ENCODE measurements around the gene CES2. TPM values are rescaled to one million over a fixed set of nuclear protein-coding genes. Genes with fewer than 3 reads are reported as not detected.
A peak's percentile ranks its signal among the peaks of the same experiment; 100 is the strongest.
"Not testable (repeated sequence)": the region's sequence is repeated elsewhere in the genome, so short reads cannot be mapped to it uniquely, and the experiment has no call there.

The CES2 gene
- total RNA-seq, 1 donor = 23.8 TPM

- Histone ChIP-seq H3K4me1 (ENCODE audit: insufficient read depth, low read length) (peaks cover 16% of the 10 kb centered on the region), H3K9me3 (ENCODE audit: low read depth, low read length) (no peaks in the 10 kb centered on the region), H3K4me3 (ENCODE audit: low read length) (peak overlapping the region; percentile 37), H3K27me3 (ENCODE audit: insufficient read depth, low read length) (peaks cover 38% of the 10 kb centered on the region)
These were observed 12.2 kb downstream of the CES2 start for GRCh38 chr16:66947302-66948065.

DNA sequence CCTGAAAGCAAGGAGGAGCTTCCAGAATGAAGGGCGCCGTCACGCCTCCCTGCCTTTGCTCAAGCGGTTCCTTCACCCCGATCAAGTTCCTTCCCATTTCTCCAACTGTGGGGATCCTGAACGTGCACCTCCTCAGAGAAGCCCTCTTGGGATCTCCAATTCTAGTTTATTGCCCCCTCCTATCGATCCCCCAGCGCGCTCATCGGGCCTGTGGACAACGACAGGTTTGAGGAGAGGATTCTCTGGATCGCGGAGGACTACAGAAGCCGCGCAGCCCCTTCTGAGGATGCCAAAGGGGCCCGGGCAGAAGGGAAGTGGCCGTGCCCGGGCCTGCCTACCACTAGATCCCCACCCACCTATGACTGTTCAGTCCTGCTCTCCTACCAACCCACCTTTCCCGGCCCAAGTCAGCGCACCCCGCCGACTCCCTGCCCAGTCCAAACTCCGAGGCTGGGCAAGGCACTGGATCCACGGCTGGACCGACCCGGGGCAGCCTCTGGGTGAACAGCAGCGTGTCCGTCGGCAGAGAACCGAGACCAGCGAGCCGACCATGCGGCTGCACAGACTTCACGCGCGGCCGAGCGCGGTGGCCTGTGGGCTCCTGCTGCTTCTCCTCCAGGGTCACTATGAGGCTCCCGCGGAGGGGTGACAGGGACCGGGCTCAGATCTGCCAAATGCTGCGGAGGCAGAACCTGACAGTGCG lies 13.0 kb downstream of the CES2 start:
- H3K27me3 ChIP-seq (ENCODE audit: insufficient read depth, low read length) = peaks cover 40% of the 10 kb centered on the region

GRCh38 chr16:66948837-66949225 lies 13.5 kb downstream of the CES2 start:
- Histone ChIP-seq H3K27me3 (ENCODE audit: insufficient read depth, low read length) (peaks cover 44% of the 10 kb centered on the region), H3K4me3 (ENCODE audit: low read length) (no peak overlapping the region), H3K4me1 (ENCODE audit: insufficient read depth, low read length) (peaks cover 16% of the 10 kb centered on the region), H3K9me3 (ENCODE audit: low read depth, low read length) (no peaks in the 10 kb centered on the region)

More for the DNA sequence above, 13.0 kb downstream of the CES2 start:
- no peaks in the 10 kb centered on the region for H3K9me3 ChIP-seq (ENCODE audit: low read depth, low read length)
- H3K4me1 ChIP-seq (ENCODE audit: insufficient read depth, low read length) = peaks cover 16% of the 10 kb centered on the region
- H3K4me3 ChIP-seq (ENCODE audit: low read length) = peak overlapping the region; percentile 37

DNA sequence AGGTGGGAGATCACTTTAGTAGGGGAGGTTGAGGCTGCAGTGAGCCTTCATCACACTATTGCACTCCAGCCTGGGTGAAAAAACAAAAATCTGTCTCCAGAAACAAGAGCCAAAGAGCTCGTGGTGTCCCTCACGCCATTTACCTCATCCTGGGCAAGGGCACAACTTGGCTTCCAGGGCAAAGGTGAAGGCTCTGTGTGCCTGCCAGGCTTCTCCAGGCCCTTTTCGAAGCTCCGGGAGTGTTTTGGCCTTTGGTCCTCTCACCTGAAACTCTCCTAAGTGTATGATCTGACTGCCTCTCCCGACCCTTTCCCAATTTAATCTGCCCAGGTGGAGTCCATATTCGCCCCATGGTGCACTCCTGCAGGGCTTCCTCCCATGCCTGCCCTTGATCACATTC lies 14.2 kb downstream of the CES2 start:
- Histone ChIP-seq H3K4me1 (ENCODE audit: insufficient read depth, low read length) (peaks cover 16% of the 10 kb centered on the region), H3K27me3 (ENCODE audit: insufficient read depth, low read length) (peaks cover 44% of the 10 kb centered on the region), H3K4me3 (ENCODE audit: low read length) (no peak overlapping the region)

GRCh38 chr16:66950437-66950836 lies 15.1 kb downstream of the CES2 start:
- Histone ChIP-seq H3K9me3 (ENCODE audit: low read depth, low read length) (no peaks in the 10 kb centered on the region), H3K4me1 (ENCODE audit: insufficient read depth, low read length) (peaks cover 16% of the 10 kb centered on the region), H3K27me3 (ENCODE audit: insufficient read depth, low read length) (peaks cover 44% of the 10 kb centered on the region), H3K4me3 (ENCODE audit: low read length) (no peak overlapping the region)

More for the DNA sequence above, 14.2 kb downstream of the CES2 start:
- no peaks in the 10 kb centered on the region for H3K9me3 ChIP-seq (ENCODE audit: low read depth, low read length)

GRCh38 chr16:66950971-66951790 lies 15.9 kb downstream of the CES2 start:
- H3K4me3 ChIP-seq (ENCODE audit: low read length) = no peak overlapping the region
- H3K4me1 ChIP-seq (ENCODE audit: insufficient read depth, low read length) = peaks cover 16% of the 10 kb centered on the region
- H3K9me3 ChIP-seq (ENCODE audit: low read depth, low read length) = no peaks in the 10 kb centered on the region
- peaks cover 44% of the 10 kb centered on the region for H3K27me3 ChIP-seq (ENCODE audit: insufficient read depth, low read length)

DNA sequence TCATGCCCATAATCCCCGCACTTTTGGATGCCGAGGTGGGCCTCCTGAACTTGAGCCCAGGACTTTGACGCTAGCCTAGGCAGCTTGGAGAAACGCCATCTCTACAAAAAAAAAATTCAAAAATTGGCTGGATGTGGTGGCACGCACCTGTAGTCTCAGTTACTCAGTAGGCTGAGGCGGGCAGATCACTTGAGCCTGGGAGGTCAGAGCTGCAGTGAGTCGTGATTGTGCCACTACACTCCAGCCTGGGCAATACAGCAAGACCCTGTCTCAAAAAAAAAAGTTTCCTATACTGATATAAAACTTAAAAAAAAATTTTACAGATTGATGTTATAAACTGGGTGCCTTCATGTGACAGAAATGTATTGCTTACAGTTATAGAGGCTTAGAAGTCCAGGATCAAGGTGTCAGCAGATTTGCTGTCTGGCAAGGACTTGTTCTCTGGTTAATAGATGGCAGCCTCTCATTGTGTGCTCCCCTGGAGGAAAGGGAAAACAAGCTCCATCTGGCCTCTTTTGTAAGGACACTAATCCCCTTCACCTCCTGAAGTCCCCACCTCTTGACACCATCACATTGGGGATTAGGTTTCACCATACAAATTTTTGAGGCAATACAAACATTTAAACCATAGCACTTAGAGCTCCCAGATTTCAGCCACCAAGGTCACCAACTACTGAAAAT lies 17.3 kb downstream of the CES2 start:
- Histone ChIP-seq H3K4me3 (ENCODE audit: low read length) (no peak overlapping the region), H3K4me1 (ENCODE audit: insufficient read depth, low read length) (peaks cover 16% of the 10 kb centered on the region), H3K9me3 (ENCODE audit: low read depth, low read length) (no peaks in the 10 kb centered on the region), H3K27me3 (ENCODE audit: insufficient read depth, low read length) (peaks cover 44% of the 10 kb centered on the region)

DNA sequence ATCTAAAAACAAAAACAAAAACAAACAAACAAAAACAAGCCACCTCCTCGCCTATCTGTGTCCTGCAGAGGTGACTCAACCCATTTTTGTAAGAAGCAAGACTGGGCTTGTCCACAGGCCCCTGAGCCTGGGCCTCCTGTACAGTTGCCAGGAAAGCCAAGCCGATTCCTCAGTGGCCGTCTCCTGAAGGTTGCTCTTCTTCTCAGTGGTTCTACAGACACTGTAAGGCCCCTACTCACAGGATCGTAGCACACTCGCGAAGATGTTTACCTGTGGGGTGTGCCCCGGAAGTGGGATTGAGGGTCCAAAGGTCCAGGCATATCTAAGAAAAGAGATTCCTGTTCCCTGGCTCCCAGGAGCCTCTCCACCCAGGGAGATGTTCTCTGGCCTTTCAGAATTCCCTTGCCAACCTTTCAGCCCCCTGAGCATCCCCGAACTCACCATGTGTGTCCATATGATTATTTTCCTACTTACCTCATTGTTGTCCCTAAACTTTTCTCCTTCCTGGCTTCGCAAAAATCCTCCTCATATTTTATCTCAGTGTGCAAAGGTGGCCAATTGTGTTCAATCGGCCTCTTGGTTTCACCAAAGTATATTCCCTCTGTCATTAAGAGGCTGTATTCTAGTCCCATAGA lies 18.3 kb downstream of the CES2 start:
- no peak overlapping the region for H3K4me3 ChIP-seq (ENCODE audit: low read length)
- peaks cover 10% of the 10 kb centered on the region for H3K4me1 ChIP-seq (ENCODE audit: insufficient read depth, low read length)
- H3K27me3 ChIP-seq (ENCODE audit: insufficient read depth, low read length) = peaks cover 39% of the 10 kb centered on the region
- no peaks in the 10 kb centered on the region for H3K9me3 ChIP-seq (ENCODE audit: low read depth, low read length)

DNA sequence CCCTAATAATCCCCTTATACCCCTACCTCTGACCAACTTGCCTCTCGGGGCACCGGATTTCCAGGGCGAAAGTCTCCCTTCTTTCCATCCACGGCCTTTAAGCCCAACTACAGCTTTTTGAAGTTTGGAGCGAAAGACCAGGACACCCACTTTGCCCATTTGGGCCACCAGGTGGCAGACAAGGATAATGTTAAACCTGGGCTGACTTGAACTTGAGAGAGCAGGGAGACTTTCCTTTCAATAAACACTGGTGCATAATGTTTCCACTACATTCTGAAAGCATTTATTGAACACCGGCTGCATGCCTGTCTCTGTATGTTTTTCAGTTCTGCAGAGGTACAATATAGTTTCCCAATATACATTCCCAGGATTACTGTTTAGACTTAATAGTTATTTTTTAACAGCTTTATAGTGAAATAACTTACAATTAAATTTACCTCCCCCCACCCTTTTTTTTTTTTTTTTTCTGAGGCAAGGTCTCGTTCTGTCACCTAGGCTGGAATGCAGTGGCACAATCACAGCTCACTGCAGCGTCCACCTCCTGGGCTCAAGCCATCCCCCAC lies 18.9 kb downstream of the CES2 start:
- peaks cover 12% of the 10 kb centered on the region for H3K4me1 ChIP-seq (ENCODE audit: insufficient read depth, low read length)
- peaks cover 33% of the 10 kb centered on the region for H3K27me3 ChIP-seq (ENCODE audit: insufficient read depth, low read length)
- no peak overlapping the region for H3K4me3 ChIP-seq (ENCODE audit: low read length)
- H3K9me3 ChIP-seq (ENCODE audit: low read depth, low read length) = no peaks in the 10 kb centered on the region

DNA sequence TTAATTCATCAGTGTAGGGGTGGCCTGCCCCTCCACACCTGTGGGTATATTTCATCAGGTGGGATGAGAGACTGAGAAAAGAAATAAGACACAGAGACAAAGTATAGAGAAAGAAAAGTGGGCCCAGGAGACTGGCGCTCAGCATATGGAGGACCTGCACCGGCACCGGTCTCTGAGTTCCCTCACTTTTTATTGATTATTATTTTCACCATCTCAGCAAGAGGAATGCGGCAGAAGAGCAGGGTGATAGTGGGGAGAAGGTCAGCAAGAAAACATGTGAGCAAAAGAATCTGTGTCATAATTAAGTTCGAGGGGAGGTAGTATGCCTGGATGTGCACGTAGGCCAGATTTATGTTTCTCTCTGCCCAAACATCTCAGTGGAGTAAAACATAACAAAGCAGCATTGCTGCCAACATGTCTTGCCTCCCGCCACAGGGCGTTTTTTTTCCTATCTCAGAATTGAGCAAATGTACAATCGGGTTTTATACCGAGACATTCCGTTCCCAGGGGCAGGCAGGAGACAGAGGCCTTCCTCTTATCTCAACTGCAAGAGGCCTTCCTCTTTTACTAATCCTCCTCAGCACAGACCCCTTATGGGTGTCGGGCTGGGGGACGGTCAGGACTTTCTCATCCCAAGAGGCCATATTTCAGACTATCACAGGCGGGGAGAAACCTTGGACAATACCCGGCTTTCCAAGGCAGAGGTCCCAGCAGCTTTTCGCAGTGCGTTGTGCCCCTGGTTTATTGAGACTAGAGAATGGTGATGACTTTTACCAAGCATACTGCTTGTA lies 20.2 kb downstream of the CES2 start:
- peaks cover 24% of the 10 kb centered on the region for H3K4me1 ChIP-seq (ENCODE audit: insufficient read depth, low read length)
- not testable (repeated sequence) for H3K9me3 ChIP-seq (ENCODE audit: low read depth, low read length); H3K4me3 ChIP-seq (ENCODE audit: low read length)
- peaks cover 20% of the 10 kb centered on the region for H3K27me3 ChIP-seq (ENCODE audit: insufficient read depth, low read length)

DNA sequence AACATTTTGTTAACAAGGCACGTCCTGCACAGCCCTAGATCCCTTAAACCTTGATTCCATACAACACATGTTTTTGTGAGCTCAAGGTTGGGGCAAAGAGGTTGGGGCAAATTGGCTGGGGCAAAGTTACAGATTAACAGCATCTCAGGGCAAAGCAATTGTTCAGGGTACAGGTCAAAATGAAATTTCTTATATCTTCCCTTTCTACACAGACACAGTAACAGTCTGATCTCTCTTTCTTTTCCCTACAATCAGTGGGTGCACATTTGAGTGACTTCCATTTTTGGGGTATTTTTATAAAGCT lies 20.8 kb downstream of the CES2 start:
- H3K9me3 ChIP-seq (ENCODE audit: low read depth, low read length); H3K4me3 ChIP-seq (ENCODE audit: low read length): not testable (repeated sequence)
- peaks cover 30% of the 10 kb centered on the region for H3K4me1 ChIP-seq (ENCODE audit: insufficient read depth, low read length)
- H3K27me3 ChIP-seq (ENCODE audit: insufficient read depth, low read length) = peaks cover 14% of the 10 kb centered on the region

DNA sequence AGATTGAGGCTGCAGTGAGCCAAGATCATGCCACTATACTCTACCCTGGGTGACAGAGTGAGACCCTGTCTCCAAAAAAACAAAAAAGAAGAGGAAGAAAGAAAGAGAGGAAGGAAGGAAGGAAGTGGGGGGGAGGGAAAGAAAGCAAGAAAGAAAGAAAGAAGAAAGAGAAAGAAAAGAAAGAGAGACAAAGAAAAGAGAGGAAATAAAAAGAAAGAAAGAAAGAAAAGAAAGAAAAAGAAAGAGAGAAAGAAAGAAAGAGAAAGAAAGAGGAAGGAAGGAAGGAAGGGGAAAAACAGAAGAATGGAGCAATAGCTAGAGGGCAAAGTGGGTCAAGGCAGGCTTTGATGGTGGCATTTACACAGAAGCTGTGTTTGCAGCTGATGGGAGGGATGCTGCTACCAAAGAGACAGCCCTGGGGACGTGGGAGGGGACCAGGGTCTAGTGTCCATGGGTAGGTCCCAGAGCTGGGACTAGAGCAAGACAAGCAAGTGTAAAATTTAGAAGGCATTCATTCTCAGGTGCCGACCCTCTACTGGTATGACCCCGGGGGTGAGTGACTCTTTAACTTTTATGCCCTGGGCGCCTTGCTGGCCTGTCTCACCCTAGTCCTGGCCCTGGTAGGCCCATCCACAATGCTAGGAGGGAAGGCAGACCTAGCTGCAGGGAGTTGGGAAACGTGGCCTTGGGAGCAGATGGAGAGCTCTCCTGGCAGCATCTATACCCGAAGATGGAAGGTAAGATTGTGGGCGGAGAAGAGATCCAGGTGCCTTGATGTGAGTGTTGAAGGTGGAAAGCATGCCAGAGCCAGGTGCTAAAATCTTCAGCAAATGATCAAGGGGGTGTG lies 23.8 kb downstream of the CES2 start:
- peaks cover 39% of the 10 kb centered on the region for H3K4me1 ChIP-seq (ENCODE audit: insufficient read depth, low read length)
- H3K4me3 ChIP-seq (ENCODE audit: low read length) = no peak overlapping the region
- no peaks in the 10 kb centered on the region for H3K9me3 ChIP-seq (ENCODE audit: low read depth, low read length)
- no peaks in the 10 kb centered on the region for H3K27me3 ChIP-seq (ENCODE audit: insufficient read depth, low read length)

GRCh38 chr16:66959704-66960161 lies 24.4 kb downstream of the CES2 start:
- H3K4me3 ChIP-seq (ENCODE audit: low read length) = no peak overlapping the region
- H3K9me3 ChIP-seq (ENCODE audit: low read depth, low read length) = no peaks in the 10 kb centered on the region
- H3K4me1 ChIP-seq (ENCODE audit: insufficient read depth, low read length) = peaks cover 39% of the 10 kb centered on the region

More at GRCh38 chr16:66959704-66960161, 24.4 kb downstream of the CES2 start:
- no peaks in the 10 kb centered on the region for H3K27me3 ChIP-seq (ENCODE audit: insufficient read depth, low read length)
